Lower leg skin (tissue), 3 donors: ENCODE measurements around the gene PPM1L.

Source experiments
- CTCF ChIP-seq, 3 donors: fragments of 450-650 bp; IDR thresholded peaks; one replicate each; pipeline ENCODE4 v1.5.1; 2016; ENCODE audit warnings: antibody characterized with exemption in 3 of 3, mild to moderate bottlenecking in 3 of 3, moderate library complexity in 2 of 3
- POLR2A ChIP-seq, 2 donors: fragments of 450-650 bp; IDR thresholded peaks; one replicate each; pipeline ENCODE4 v1.6.1; 2016 to 2017; ENCODE audit warnings: antibody characterized with exemption in 2 of 2, mild to moderate bottlenecking in 1 of 2, moderate library complexity in 1 of 2

- no peak for TF ChIP-seq CTCF (IDR thresholded peaks at IDR 0.05)
- no peak for TF ChIP-seq POLR2A (IDR thresholded peaks at IDR 0.05)
These were observed 71.5 kb downstream of the PPM1L start for GRCh38 chr3:160827516-160827915.
